Sigmoid colon (tissue), 7 donors: Measurements from ENCODE around the gene PPP2R3C. TPM values are rescaled to one million over a fixed set of nuclear protein-coding genes. Genes with fewer than 3 reads are reported as not detected.
"Not testable (repeated sequence)": the region's sequence is repeated elsewhere in the genome, so short reads cannot be mapped to it uniquely, and the experiment has no call there.

Source experiments
- DNase-seq: peaks from one replicate; pipeline ENCODE4 v3.0.0-alpha.2; 2019
- H3K27ac ChIP-seq, 4 donors: fragments of 200-600 bp; sonication (generic); one replicate each; pipeline ENCODE4 v1.5.1; 2016 to 2019; ENCODE audit warnings: mild to moderate bottlenecking in 1 of 4
- H3K27me3 ChIP-seq, 3 donors: fragments of 200-600 bp; sonication (generic); one replicate each; pipeline ENCODE4 v1.5.1; 2019; ENCODE audit warnings: mild to moderate bottlenecking in 1 of 3
- H3K36me3 ChIP-seq, 4 donors: fragments of 200-600 bp; sonication (generic); one replicate each; pipeline ENCODE4 v1.5.1; 2016 to 2019
- H3K4me1 ChIP-seq, 4 donors: fragments of 200-600 bp; sonication (generic); one replicate each; pipeline ENCODE4 v1.5.1; 2017 to 2019
- H3K4me3 ChIP-seq, 4 donors: fragments of 200-600 bp; sonication (generic); one replicate each; pipeline ENCODE4 v1.5.1; 2017 to 2019; ENCODE audit warnings: mild to moderate bottlenecking in 2 of 4, moderate library complexity in 1 of 4
- H3K9me3 ChIP-seq, 4 donors: fragments of 200-600 bp in 3 of 4; sonication (generic) in 3 of 4; one replicate each; pipeline versions ENCODE4 v1.5.1 to v1.6.1; 2013 to 2019
- CTCF ChIP-seq, 4 experiments: fragments of 450-650 bp in 3 of 4; fragments of 200-600 bp in 1 of 4; IDR thresholded peaks; one replicate each; pipeline ENCODE4 v1.5.1; 2016 to 2019; ENCODE audit warnings: antibody characterized with exemption in 4 of 4, mild to moderate bottlenecking in 3 of 4, moderate library complexity in 2 of 4
- EP300 ChIP-seq, 4 donors: sonication (generic); formaldehyde crosslinking; IDR thresholded peaks; one replicate each; pipeline ENCODE4 v1.6.1; 2017; ENCODE audit warnings: antibody characterized with exemption in 4 of 4
- POLR2A ChIP-seq, 2 donors: fragments of 450-650 bp; IDR thresholded peaks; one replicate each; pipeline ENCODE4 v1.6.1; 2016; ENCODE audit warnings: antibody characterized with exemption in 2 of 2, mild to moderate bottlenecking in 2 of 2, moderate library complexity in 2 of 2
- POLR2AphosphoS5 ChIP-seq, 4 donors: sonication (generic); formaldehyde crosslinking; IDR thresholded peaks; one replicate each; pipeline ENCODE4 v1.6.1; 2017; ENCODE audit warnings: antibody characterized with exemption in 4 of 4
- WGBS, 2 donors: extraction: QIAGEN DNeasy Blood & Tissue Kit; methylation state at CpG; one replicate each; pipeline ENCODE4 v1.1.7; 2013; 5-methylcytosine and 5-hydroxymethylcytosine counted together
- intact Hi-C: fragments of 100-400 bp; cut with DNase I; formaldehyde crosslinking; loops from one replicate; pipeline ENCODE4 v1.15.1; 2023
- polyA plus RNA-seq, 3 donors: library from polyadenylated mRNA; stranded (reverse); fragments of 200-250 nt; gene quantifications; one replicate each; pipeline ENCODE4 v1.2.3, GENCODE V29; 2013
- total RNA-seq, 4 donors: library from RNA; depleted of rRNA; stranded (reverse); fragments of >200 nt; gene quantifications; one replicate each; pipeline ENCODE4 v1.1.0, GENCODE V29; 2016
- donor health status: healthy with polysubstance abuse.
- donor health status: Bipolar disorder and iron deficiency.
- donor health status: healthy.

The PPP2R3C gene
- total and polyA plus RNA-seq, 7 donors, result 22.1 to 50.9 (median 42.5) TPM

DNA sequence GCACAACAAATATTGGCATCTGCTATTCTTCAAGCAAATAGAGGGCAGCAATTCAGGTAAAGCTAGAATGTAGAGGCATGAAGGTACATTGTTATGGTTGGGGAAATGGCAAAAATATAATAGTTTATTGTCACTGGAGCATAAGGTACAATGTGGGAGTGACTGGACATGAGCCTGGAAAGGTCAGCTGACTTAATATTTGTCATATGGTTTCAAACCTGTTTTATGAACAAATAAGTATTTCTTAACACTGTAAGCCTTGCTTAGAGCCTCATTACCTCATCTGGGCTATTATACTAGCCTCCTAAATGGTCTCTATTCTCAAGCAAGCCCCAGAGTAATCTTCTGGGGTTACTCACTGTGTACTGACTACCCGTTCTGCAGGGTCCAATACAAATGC, 42.0 kb downstream of the PPP2R3C start:
- Histone ChIP-seq H3K36me3 (peaks cover 0 to 82% (median 24%) of the 10 kb centered on the region in 4 donors), H3K4me3 (no peak overlapping the region), H3K27ac (no peak overlapping the region), H3K4me1 (no peaks in the 10 kb centered on the region), H3K27me3 (no peaks in the 10 kb centered on the region), H3K9me3 (no peaks in the 10 kb centered on the region)
- DNase-seq, result no peak
- intact Hi-C loops, result no loop called here
- TF ChIP-seq POLR2AphosphoS5 (IDR thresholded peaks at IDR 0.05), result no peak
- WGBS, 2 donors, result 62 to 86% methylated on average over 1 of the region's 1 CpG

DNA sequence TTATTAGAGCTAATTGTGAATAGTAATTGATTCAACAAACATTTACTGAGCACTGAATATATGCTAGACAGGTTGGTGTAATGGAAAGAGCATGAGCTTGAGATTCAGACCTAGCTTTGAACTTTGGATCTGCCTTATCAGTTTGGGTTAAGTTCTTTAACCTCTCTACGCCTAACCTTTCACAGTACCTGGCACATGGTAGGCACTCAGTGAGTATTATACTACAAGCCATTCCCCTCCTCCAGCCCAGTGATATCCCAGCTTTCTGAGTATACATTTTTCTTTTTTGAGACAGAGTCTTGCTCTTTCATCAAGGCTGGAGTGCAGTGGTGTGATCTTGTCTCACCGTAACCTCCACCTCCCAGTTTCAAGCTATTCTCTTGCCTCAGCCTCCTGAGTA, 43.7 kb downstream of the PPP2R3C start:
- H3K9me3 ChIP-seq, result no peaks in the 10 kb centered on the region
- H3K27me3 ChIP-seq, result no peaks in the 10 kb centered on the region
- intact Hi-C loops, result no loop called here
- H3K4me3 ChIP-seq, result no peak overlapping the region
- TF ChIP-seq EP300 (IDR thresholded peaks at IDR 0.05) (no peak), POLR2A (IDR thresholded peaks at IDR 0.05) (no peak), CTCF (IDR thresholded peaks at IDR 0.05) (no peak), POLR2AphosphoS5 (IDR thresholded peaks at IDR 0.05) (no peak)
- no peaks in the 10 kb centered on the region for H3K4me1 ChIP-seq
- peaks cover 0 to 76% (median 18%) of the 10 kb centered on the region in 4 donors for H3K36me3 ChIP-seq
- no peak overlapping the region for H3K27ac ChIP-seq
- DNase-seq, result no peak
- WGBS, 2 donors, result 57 to 87% methylated on average over 2 of the region's 2 CpGs

GRCh38 chr14:35073486-35073885, 48.3 kb downstream of the PPP2R3C start:
- no peak for DNase-seq
- Histone ChIP-seq H3K4me1 (no peaks in the 10 kb centered on the region), H3K9me3 (no peaks in the 10 kb centered on the region), H3K27ac (no peak overlapping the region), H3K36me3 (peaks cover 0 to 64% (median 8%) of the 10 kb centered on the region in 4 donors), H3K27me3 (no peaks in the 10 kb centered on the region), H3K4me3 (no peak overlapping the region)
- intact Hi-C loops, result no loop called here
- 96 to 98% methylated on average over 1 of the region's 1 CpG for WGBS, 2 donors
- TF ChIP-seq POLR2A (IDR thresholded peaks at IDR 0.05) (no peak), CTCF (IDR thresholded peaks at IDR 0.05) (no peak), POLR2AphosphoS5 (IDR thresholded peaks at IDR 0.05) (no peak), EP300 (IDR thresholded peaks at IDR 0.05) (no peak)

- no peaks in the 10 kb centered on the region for H3K9me3 ChIP-seq
- 96 to 98% methylated on average over 3 of the region's 3 CpGs for WGBS, 2 donors
- H3K4me1 ChIP-seq, result no peaks in the 10 kb centered on the region
- no peaks in the 10 kb centered on the region for H3K27me3 ChIP-seq
- H3K36me3 ChIP-seq, result peaks cover 0 to 63% (median 9%) of the 10 kb centered on the region in 4 donors
- H3K4me3 ChIP-seq, result no peak overlapping the region
- TF ChIP-seq EP300 (IDR thresholded peaks at IDR 0.05) (no peak), POLR2AphosphoS5 (IDR thresholded peaks at IDR 0.05) (no peak), POLR2A (IDR thresholded peaks at IDR 0.05) (no peak), CTCF (IDR thresholded peaks at IDR 0.05) (no peak)
- no peak overlapping the region for H3K27ac ChIP-seq
- intact Hi-C loops, result no loop called here
- DNase-seq, result no peak
These were observed 49.6 kb downstream of the PPP2R3C start for GRCh38 chr14:35072226-35072625.

DNA sequence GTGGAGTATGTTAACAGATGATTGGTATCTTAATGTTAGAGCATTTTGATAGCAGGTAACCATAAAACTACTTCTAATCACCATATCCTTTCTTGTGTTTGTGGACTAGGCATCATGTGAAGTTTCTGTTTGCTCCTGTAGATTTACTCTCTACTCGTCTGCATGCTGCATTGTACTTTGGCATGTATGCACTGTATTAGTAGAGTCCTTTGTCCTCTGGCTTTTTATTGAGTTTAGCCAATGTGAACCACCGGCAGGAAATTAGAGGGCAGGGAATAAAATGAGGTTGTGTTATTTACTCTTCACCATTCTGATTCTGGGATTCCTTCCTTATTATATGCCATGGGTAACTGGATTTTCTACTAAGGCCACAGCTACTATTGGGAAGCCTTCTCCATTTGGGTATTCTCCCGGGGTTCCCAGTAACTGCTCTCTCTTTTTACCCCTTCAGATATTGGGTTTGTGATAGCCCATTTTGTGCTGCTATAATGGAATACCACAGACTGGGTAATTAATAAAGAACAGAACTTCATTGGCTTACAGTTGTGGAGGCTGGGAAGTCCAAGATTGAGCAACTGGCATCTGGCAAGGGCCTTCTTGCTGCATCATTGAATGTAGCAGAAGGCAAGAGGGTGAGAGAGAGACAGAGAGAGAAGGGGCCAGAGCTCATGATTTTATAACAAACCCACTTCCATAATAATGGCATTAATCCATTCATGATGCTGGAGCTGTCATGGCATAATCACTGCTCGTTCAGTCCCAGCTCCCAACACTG, 53.4 kb downstream of the PPP2R3C start:
- no peak for DNase-seq
- Histone ChIP-seq H3K4me1 (no peaks in the 10 kb centered on the region), H3K27me3 (no peaks in the 10 kb centered on the region), H3K27ac (no peak overlapping the region), H3K4me3 (no peak overlapping the region), H3K36me3 (peaks cover 0 to 57% (median 9%) of the 10 kb centered on the region in 4 donors), H3K9me3 (no peaks in the 10 kb centered on the region)
- intact Hi-C loops, result no loop called here
- WGBS, 2 donors, result 34 to 82% methylated on average over 4 of the region's 4 CpGs
- TF ChIP-seq EP300 (IDR thresholded peaks at IDR 0.05), result no peak
- TF ChIP-seq CTCF (IDR thresholded peaks at IDR 0.05), result no peak
- TF ChIP-seq POLR2A (IDR thresholded peaks at IDR 0.05), result no peak
- TF ChIP-seq POLR2AphosphoS5 (IDR thresholded peaks at IDR 0.05), result no peak

DNA sequence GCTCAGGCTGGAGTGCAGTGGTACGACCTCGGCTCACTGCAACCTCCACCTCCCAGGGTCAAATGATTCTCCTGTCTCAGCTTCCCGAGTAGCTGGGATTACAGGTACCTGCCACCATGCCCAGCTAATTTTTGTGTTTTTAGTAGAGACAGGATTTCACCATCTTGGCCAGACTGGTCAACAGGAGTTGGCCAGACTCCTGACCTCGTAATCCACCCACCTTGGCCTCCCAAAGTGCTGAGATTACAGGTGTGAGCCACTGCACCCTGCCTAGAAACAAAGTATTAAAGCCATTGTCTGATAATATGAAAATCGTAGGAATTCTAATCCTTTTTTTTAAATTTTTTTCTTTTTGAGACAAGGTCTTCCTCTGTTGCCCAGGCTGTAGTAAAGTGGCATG, 56.1 kb downstream of the PPP2R3C start:
- H3K4me1 ChIP-seq, H3K27ac ChIP-seq, H3K9me3 ChIP-seq, DNase-seq, H3K27me3 ChIP-seq, intact Hi-C loops, H3K4me3 ChIP-seq: not testable (repeated sequence)
- peaks cover 0 to 46% (median 3%) of the 10 kb centered on the region in 4 donors for H3K36me3 ChIP-seq
- 94 to 98% methylated on average over 5 of the region's 5 CpGs for WGBS, 2 donors

DNA sequence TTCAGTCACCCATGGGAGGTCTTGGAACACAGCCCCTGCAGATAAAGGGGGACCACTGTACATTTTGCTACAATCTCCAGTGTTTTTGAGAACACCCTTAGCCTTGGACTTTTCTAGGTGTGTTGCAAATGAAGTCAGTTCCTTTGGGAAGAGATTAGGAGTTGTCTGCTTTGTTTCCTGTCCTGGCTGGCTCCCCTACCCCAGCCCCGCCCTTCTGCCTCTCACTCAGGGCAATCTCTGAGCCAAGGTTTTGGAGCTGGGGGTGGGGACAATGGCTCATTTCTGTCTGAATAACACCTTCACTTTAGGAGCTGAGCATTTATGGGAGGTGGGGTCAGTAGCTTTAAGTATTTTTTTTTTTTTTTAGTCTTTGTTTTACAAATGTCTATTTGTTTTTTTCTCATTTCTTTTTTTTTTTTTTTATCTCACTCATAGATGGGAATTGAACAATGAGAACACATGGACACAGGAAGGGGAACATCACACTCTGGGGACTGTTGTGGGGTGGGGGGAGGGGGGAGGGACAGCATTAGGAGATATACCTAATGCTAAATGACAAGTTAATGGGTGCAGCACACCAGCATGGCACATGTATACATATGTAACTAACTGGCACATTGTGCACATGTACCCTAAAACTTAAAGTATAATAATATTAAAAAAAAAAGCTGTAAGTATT, 60.5 kb downstream of the PPP2R3C start:
- H3K27me3 ChIP-seq, H3K4me1 ChIP-seq, H3K4me3 ChIP-seq, intact Hi-C loops, H3K27ac ChIP-seq, DNase-seq, H3K9me3 ChIP-seq: not testable (repeated sequence)
- H3K36me3 ChIP-seq, result peaks cover 6 to 55% (median 17%) of the 10 kb centered on the region in 4 donors
- WGBS, 2 donors, result 23 to 68% methylated on average over 1 of the region's 1 CpG
